ENCODE measurements around the gene FNDC3B. TPM values are rescaled to one million over a fixed set of nuclear protein-coding genes. Genes with fewer than 3 reads are reported as not detected.

FNDC3B gene
- total and polyA plus RNA-seq, 2 of the 8 experiments (the other 6 are each of a cell fraction or from before 2014, with no cell fraction given), result 14.1 to 44.4 TPM

DNA sequence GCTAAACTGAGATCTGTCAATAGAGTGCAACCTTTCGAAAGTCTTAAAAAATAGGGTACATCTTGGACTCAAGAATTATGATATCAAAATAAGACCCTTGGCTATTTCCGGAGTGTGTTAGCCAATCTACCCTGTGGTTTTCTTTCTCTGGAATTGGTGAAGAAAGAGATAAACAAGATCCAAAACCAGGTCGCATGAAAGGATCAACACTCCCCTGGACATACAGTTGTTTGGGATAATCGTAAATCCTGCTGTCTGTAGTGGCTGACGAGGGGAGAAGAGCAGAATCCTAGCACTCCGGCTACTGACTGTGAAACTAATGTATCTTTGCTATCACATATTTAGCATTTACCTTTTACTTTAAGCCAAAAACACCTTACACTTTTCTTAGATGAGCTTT lies 30.9 kb downstream of the FNDC3B start:
- H3K9me3 ChIP-seq (ENCODE audit: insufficient read depth in 2 of 2, low read depth in 1 of 2, low read length in 1 of 2), result no peaks in the 10 kb centered on the region
- H2AK5ac ChIP-seq (ENCODE audit: low read depth, low read length), result no peak overlapping the region
- H3K4ac ChIP-seq (replicated peaks; ENCODE audit: insufficient read length, low read depth, low read length), result no peak overlapping the region
- no peaks in the 10 kb centered on the region for H3K27me3 ChIP-seq (replicated peaks in 1 of 4; ENCODE audit: control insufficient read depth in 3 of 4, extremely low read depth in 1 of 4, insufficient read depth in 3 of 4, low read length in 3 of 4)
- H4K5ac ChIP-seq (ENCODE audit: insufficient read length, low read depth, low read length), result no peak overlapping the region
- peaks cover 6 to 96% of the 10 kb centered on the region in 2 experiments; a peak in 3 of 4 replicates for H3K79me2 ChIP-seq (ENCODE audit: control insufficient read depth in 1 of 2, insufficient read depth in 2 of 2, low read length in 2 of 2)
- peaks cover 8 to 18% of the 10 kb centered on the region in 2 experiments for H4K20me1 ChIP-seq (replicated peaks in 1 of 2; ENCODE audit: control insufficient read depth in 1 of 2, insufficient read depth in 2 of 2, low read length in 2 of 2)
- no peak overlapping the region for H3K9ac ChIP-seq (replicated peaks in 1 of 4; ENCODE audit: extremely low read depth in 1 of 4, low read depth in 3 of 4, low read length in 3 of 4)
- H3K23ac ChIP-seq (ENCODE audit: insufficient read length), result no peak overlapping the region
- no peak overlapping the region for H2BK5ac ChIP-seq (ENCODE audit: low read depth, low read length)
- H2BK20ac ChIP-seq (ENCODE audit: low read length), result no peak overlapping the region
- H3K27ac ChIP-seq (ENCODE audit: low read depth, low read length), result no peak overlapping the region
- FAIRE-seq (no peak), DNase-seq (ENCODE audit: low read depth in 1 of 2, low spot score in 2 of 2) (no peak)
- H4K91ac ChIP-seq (replicated peaks; ENCODE audit: insufficient read length, low read length), result no peak overlapping the region
- H3K36me3 ChIP-seq (ENCODE audit: control insufficient read depth in 2 of 4, insufficient read depth in 4 of 4, low read length in 3 of 4), result no peaks in the 10 kb centered on the region
- H3K4me1 ChIP-seq (replicated peaks in 1 of 4; ENCODE audit: control insufficient read depth in 3 of 4, insufficient read depth in 4 of 4, low read length in 3 of 4), result peaks cover 0 to 16% (median 5%) of the 10 kb centered on the region in 4 experiments; a peak in 2 of 7 replicates
- peaks cover 4% of the 10 kb centered on the region for H3K79me1 ChIP-seq (ENCODE audit: low read depth, low read length)
- no peak overlapping the region for H3K14ac ChIP-seq (ENCODE audit: insufficient read length)
- H2BK12ac ChIP-seq (ENCODE audit: low read depth, low read length), result no peak overlapping the region
- no peak overlapping the region for H2BK15ac ChIP-seq (ENCODE audit: low read length)
- H3K56ac ChIP-seq (replicated peaks; ENCODE audit: insufficient read length, low read depth, low read length), result no peak overlapping the region
- ChIA-PET POLR2A (ENCODE audit: partially characterized antibody) (no interaction called here), CTCF (ENCODE audit: partially characterized antibody) (interaction anchor here (1.8 kb wide), 1 partner anchor 15 kb away, joined by 3 read pairs; no protein-coding TSS in a partner anchor)
- H2AFZ ChIP-seq (ENCODE audit: low read length), result no peak overlapping the region
- H2BK120ac ChIP-seq (replicated peaks; ENCODE audit: low read depth, low read length), result no peak overlapping the region
- WGBS, 2 experiments (ENCODE audit: extremely low coverage in 1 of 2, insufficient coverage in 1 of 2, insufficient read length in 1 of 2, insufficient replicate concordance in 2 of 2, low coverage in 1 of 2, low lambda C conversion rate in 2 of 2, missing lambda C conversion rate in 1 of 2), result 77% methylated on average over 6 of the region's 6 CpGs; no CpG with 5 or more reads in 1 of the 2 experiments
- H3K23me2 ChIP-seq (ENCODE audit: low read depth, low read length), result no peaks in the 10 kb centered on the region
- H3K4me3 ChIP-seq (ENCODE audit: extremely low read depth in 1 of 4, insufficient read depth in 2 of 4, low read depth in 3 of 4, low read length in 4 of 4), result no peak overlapping the region
- H3K4me2 ChIP-seq (ENCODE audit: insufficient read depth in 1 of 2, low read depth in 2 of 2, low read length in 2 of 2), result no peak overlapping the region
- no peak overlapping the region for H3K18ac ChIP-seq (ENCODE audit: extremely low read depth, low read length)
- TF ChIP-seq, protein P1, sequence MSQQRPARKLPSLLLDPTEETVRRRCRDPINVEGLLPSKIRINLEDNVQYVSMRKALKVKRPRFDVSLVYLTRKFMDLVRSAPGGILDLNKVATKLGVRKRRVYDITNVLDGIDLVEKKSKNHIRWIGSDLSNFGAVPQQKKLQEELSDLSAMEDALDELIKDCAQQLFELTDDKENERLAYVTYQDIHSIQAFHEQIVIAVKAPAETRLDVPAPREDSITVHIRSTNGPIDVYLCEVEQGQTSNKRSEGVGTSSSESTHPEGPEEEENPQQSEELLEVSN (IDR thresholded peaks at IDR 0.05), result no peak
- TF ChIP-seq RBBP5 (IDR thresholded peaks at IDR 0.05; ENCODE audit: borderline replicate concordance, low read depth, low read length) (no peak), RFX5 (IDR thresholded peaks at IDR 0.05; ENCODE audit: borderline replicate concordance, low read depth, low read length) (no peak)
- TF ChIP-seq, protein P2, sequence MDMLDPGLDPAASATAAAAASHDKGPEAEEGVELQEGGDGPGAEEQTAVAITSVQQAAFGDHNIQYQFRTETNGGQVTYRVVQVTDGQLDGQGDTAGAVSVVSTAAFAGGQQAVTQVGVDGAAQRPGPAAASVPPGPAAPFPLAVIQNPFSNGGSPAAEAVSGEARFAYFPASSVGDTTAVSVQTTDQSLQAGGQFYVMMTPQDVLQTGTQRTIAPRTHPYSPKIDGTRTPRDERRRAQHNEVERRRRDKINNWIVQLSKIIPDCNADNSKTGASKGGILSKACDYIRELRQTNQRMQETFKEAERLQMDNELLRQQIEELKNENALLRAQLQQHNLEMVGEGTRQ (IDR thresholded peaks at IDR 0.05; ENCODE audit: low read length), result no peak
- H4K8ac ChIP-seq (ENCODE audit: extremely low read depth, insufficient read depth, low read length), result no peak overlapping the region
